GM23338 (cell line): ENCODE data around the gene VIL1. TPM values are rescaled to one million over a fixed set of nuclear protein-coding genes. Genes with fewer than 3 reads are reported as not detected.

ENCODE experiments used
- ATAC-seq: fragments of 200-7000 bp; cut with Tn5 transposase; 3 replicates; pipeline ENCODE4 v1.9.1; 2020
- DNase-seq: peaks from one replicate; pipeline ENCODE4 v3.0.0-alpha.2; 2015; ENCODE audit warnings: low spot score
- H2AFZ ChIP-seq: fragments of 200-600 bp; sonication (generic); 2 replicates; pipeline ENCODE4 v1.8.0; 2016; ENCODE audit warnings: antibody characterized with exemption, mild to moderate bottlenecking, moderate library complexity
- H3F3A ChIP-seq: fragments of 200-600 bp; sonication (generic); replicated peaks from 2 replicates; pipeline ENCODE4 v1.8.0; 2017; ENCODE audit warnings: antibody characterized with exemption, mixed run types, low read depth
- H3K27ac ChIP-seq: fragments of 200-600 bp; sonication (generic); 2 replicates; pipeline ENCODE4 v1.6.1; 2016; ENCODE audit warnings: low read depth
- H3K27me3 ChIP-seq: fragments of 200-600 bp; sonication (generic); 2 replicates; pipeline ENCODE4 v1.8.0; 2016; ENCODE audit warnings: mild to moderate bottlenecking, mixed run types, moderate library complexity; ENCODE audit not compliant: insufficient read depth
- H3K36me3 ChIP-seq: fragments of 200-600 bp; sonication (generic); 2 replicates; pipeline ENCODE4 v1.8.0; 2016; ENCODE audit warnings: mild to moderate bottlenecking; ENCODE audit not compliant: insufficient read depth
- H3K4me1 ChIP-seq: fragments of 200-600 bp; sonication (generic); 2 replicates; pipeline ENCODE4 v1.8.0; 2016; ENCODE audit warnings: mild to moderate bottlenecking, moderate library complexity; ENCODE audit not compliant: insufficient read depth
- H3K4me2 ChIP-seq: fragments of 200-600 bp; sonication (generic); 2 replicates; pipeline ENCODE4 v1.7.1; 2017; ENCODE audit warnings: mixed run types
- H3K4me3 ChIP-seq: fragments of 200-600 bp; sonication (generic); 2 replicates; pipeline ENCODE4 v1.6.1; 2016; ENCODE audit warnings: mixed run types
- H3K79me2 ChIP-seq: fragments of 200-600 bp; sonication (generic); replicated peaks from 2 replicates; pipeline ENCODE4 v1.8.0; 2017; ENCODE audit warnings: mild to moderate bottlenecking; ENCODE audit not compliant: insufficient read depth
- H3K9me2 ChIP-seq: fragments of 200-600 bp; sonication (generic); 2 replicates; pipeline ENCODE4 v1.8.0; 2017; ENCODE audit not compliant: insufficient read depth
- H4K20me1 ChIP-seq: fragments of 200-600 bp; sonication (generic); replicated peaks from 2 replicates; pipeline ENCODE4 v1.8.0; 2017; ENCODE audit warnings: mild to moderate bottlenecking; ENCODE audit not compliant: insufficient read depth
- H3K27ac Mint-ChIP-seq: 2 replicates; pipeline ENCODE4 v1.8.0; 2020; ENCODE audit warnings: inconsistent platforms, mild to moderate bottlenecking, moderate library complexity, mixed read lengths
- H3K27me3 Mint-ChIP-seq: 3 replicates; pipeline ENCODE4 v1.8.0; 2022; ENCODE audit warnings: low read depth, mild to moderate bottlenecking, moderate library complexity, mixed read lengths, inconsistent platforms; ENCODE audit not compliant: insufficient read depth, poor library complexity
- H3K36me3 Mint-ChIP-seq: 3 replicates; pipeline ENCODE4 v1.8.0; 2021; ENCODE audit warnings: low read depth, mild to moderate bottlenecking, inconsistent platforms, moderate library complexity, mixed read lengths
- H3K4me1 Mint-ChIP-seq: 3 replicates; pipeline ENCODE4 v1.8.0; 2020; ENCODE audit warnings: mild to moderate bottlenecking, inconsistent platforms, mixed read lengths
- H3K4me3 Mint-ChIP-seq: 3 replicates; pipeline ENCODE4 v1.8.0; 2021; ENCODE audit warnings: moderate library complexity, mild to moderate bottlenecking, inconsistent platforms, mixed read lengths
- H3K9me3 Mint-ChIP-seq: 3 replicates; pipeline ENCODE4 v1.8.0; 2020; ENCODE audit warnings: moderate library complexity, mild to moderate bottlenecking, inconsistent platforms, mixed read lengths
- CTCF ChIP-seq, 2 experiments: fragments of 200-600 bp in 1 of 2; sonication (generic) in 1 of 2; conservative IDR thresholded peaks; 2 replicates each; pipeline versions ENCODE4 v1.5.1 to v1.6.1; 2016 to 2017; ENCODE audit warnings: antibody characterized with exemption in 2 of 2, low read depth in 2 of 2, mild to moderate bottlenecking in 2 of 2, moderate library complexity in 1 of 2
- ETS1 ChIP-seq: IDR thresholded peaks from 2 replicates; pipeline ENCODE4 v1.6.1; 2016; ENCODE audit warnings: antibody characterized with exemption
- EZH2 ChIP-seq: fragments of 200-600 bp; sonication (generic); IDR thresholded peaks from one replicate; pipeline ENCODE4 v1.8.0; 2017; ENCODE audit warnings: antibody characterized with exemption, mild to moderate bottlenecking, low read depth; ENCODE audit not compliant: unreplicated experiment
- EZH2phosphoT487 ChIP-seq: fragments of 200-600 bp; sonication (generic); IDR thresholded peaks from one replicate; pipeline ENCODE4 v1.8.1; 2018; ENCODE audit warnings: antibody characterized with exemption; ENCODE audit not compliant: unreplicated experiment
- NANOG ChIP-seq: IDR thresholded peaks from 2 replicates; pipeline ENCODE4 v1.6.1; 2016; ENCODE audit warnings: antibody characterized with exemption, borderline replicate concordance
- STAT1 ChIP-seq: IDR thresholded peaks from one replicate; pipeline ENCODE4 v1.6.1; 2016; ENCODE audit warnings: antibody characterized with exemption; ENCODE audit not compliant: unreplicated experiment
- ZNF114 ChIP-seq: fragments of 250-450 bp; sonication (Bioruptor Pico); IDR thresholded peaks from 2 replicates; pipeline ENCODE4 v1.5.0; 2020; ENCODE audit warnings: mild to moderate bottlenecking, moderate library complexity
- ZNF331 ChIP-seq: fragments of 250-450 bp; sonication (Bioruptor Pico); IDR thresholded peaks from 2 replicates; pipeline ENCODE4 v1.5.0; 2020; ENCODE audit warnings: low read depth, mild to moderate bottlenecking, moderate library complexity
- polyA plus RNA-seq: library from polyadenylated mRNA; unstranded; fragments of >200 nt; fragmentation: Nextera tagmentation; extraction: Ambion mirVana; gene quantifications from 2 replicates; pipeline ENCODE4 v1.2.1, GENCODE V29; 2016
- total RNA-seq: library from RNA; depleted of rRNA; stranded (reverse); fragments of >200 nt; shearing (Covaris generic); gene quantifications from 2 replicates; pipeline ENCODE4 v1.2.3, GENCODE V29; 2014

The VIL1 gene
- total and polyA plus RNA-seq, 2 experiments from 2014 or later: 3.5 to 5.9 TPM

- peak; percentile 78 for DNase-seq
- TF ChIP-seq EZH2 (peak; percentile 30), ZNF331 (CRISPR knock-in tag) (no peak), ETS1 (no peak)
- peaks cover 38% of the 10 kb centered on the region for H3K27me3 ChIP-seq
- peak overlapping the region; percentile 82 for H3K4me3 ChIP-seq
- no peaks in the 10 kb centered on the region for H3K9me2 ChIP-seq
- H3K4me2 ChIP-seq: peak overlapping the region; percentile 75
- Mint-ChIP-seq H3K4me3 (peak overlapping the region; percentile 88), H3K27ac (no peak overlapping the region), H3K27me3 (peaks cover 51% of the 10 kb centered on the region), H3K9me3 (no peaks in the 10 kb centered on the region), H3K4me1 (peaks cover 27% of the 10 kb centered on the region; the same call in 2 of the 3 replicates), H3K36me3 (no peaks in the 10 kb centered on the region)
- no peak overlapping the region for H3K27ac ChIP-seq
- peaks cover 19% of the 10 kb centered on the region; the same call in 1 of the 2 replicates for H3K4me1 ChIP-seq
- peak overlapping the region; percentile 99 for H2AFZ ChIP-seq
- no peaks in the 10 kb centered on the region for H3K36me3 ChIP-seq
- H4K20me1 ChIP-seq: no peaks in the 10 kb centered on the region
- ATAC-seq: peak; percentile 5
- no peaks in the 10 kb centered on the region for H3K79me2 ChIP-seq
- H3F3A ChIP-seq: peaks cover 3% of the 10 kb centered on the region; the same call in 1 of the 2 replicates
Observed at GRCh38 chr2:218397820-218398436, 21.0 kb upstream of the VIL1 start.

GRCh38 chr2:218398437-218399390 is 20.2 kb upstream of the VIL1 start:
- Mint-ChIP-seq H3K9me3 (no peaks in the 10 kb centered on the region), H3K27me3 (peaks cover 48% of the 10 kb centered on the region), H3K4me1 (peaks cover 27% of the 10 kb centered on the region; the same call in 2 of the 3 replicates), H3K27ac (no peak overlapping the region), H3K4me3 (peak overlapping the region; percentile 88), H3K36me3 (peaks cover 4% of the 10 kb centered on the region; the same call in 2 of the 3 replicates)
- H3K79me2 ChIP-seq: no peaks in the 10 kb centered on the region
- DNase-seq (peak; percentile 56), ATAC-seq (peak; percentile 2)
- H3K9me2 ChIP-seq: no peaks in the 10 kb centered on the region
- H3K4me1 ChIP-seq: peaks cover 19% of the 10 kb centered on the region; the same call in 1 of the 2 replicates
- peaks cover 3% of the 10 kb centered on the region; the same call in 1 of the 2 replicates for H3F3A ChIP-seq
- no peak overlapping the region for H3K27ac ChIP-seq
- no peaks in the 10 kb centered on the region for H4K20me1 ChIP-seq
- peak overlapping the region; percentile 82 for H3K4me3 ChIP-seq
- H2AFZ ChIP-seq: peak overlapping the region; percentile 99; the same call in 1 of the 2 replicates
- no peaks in the 10 kb centered on the region for H3K36me3 ChIP-seq
- TF ChIP-seq ETS1 (no peak), ZNF114 (CRISPR knock-in tag) (no peak), NANOG (no peak), EZH2phosphoT487 (peak; percentile 61), CTCF (conservative IDR thresholded peaks at IDR 0.05; ENCODE audit: low read depth in 2 of 2) (no peak), EZH2 (peak; percentile 76), STAT1 (no peak)
- H3K4me2 ChIP-seq: peak overlapping the region; percentile 75
- H3K27me3 ChIP-seq: peaks cover 38% of the 10 kb centered on the region
